Measurements from ENCODE around the gene PLCB1. TPM values are rescaled to one million over a fixed set of nuclear protein-coding genes. Genes with fewer than 3 reads are reported as not detected.
"Not testable (repeated sequence)": the region's sequence is repeated elsewhere in the genome, so short reads cannot be mapped to it uniquely, and the experiment has no call there.

Gene PLCB1
- polyA plus RNA-seq, 1 donor from 2014 or later, result 0.28 TPM

- Mint-ChIP-seq H3K4me1 (peaks cover 0 to 5% (median 0%) of the 10 kb centered on the region in 3 donors), H3K36me3 (peaks cover 2% of the 10 kb centered on the region), H3K27ac (no peak overlapping the region), H3K4me3 (no peak overlapping the region), H3K9me3 (peaks cover 0 to 2% (median 0%) of the 10 kb centered on the region in 3 donors), H3K27me3 (peaks cover 10% of the 10 kb centered on the region)
Observed at GRCh38 chr20:8366303-8366923, 234.3 kb downstream of the PLCB1 start.

GRCh38 chr20:8367689-8368088 is 235.6 kb downstream of the PLCB1 start:
- Mint-ChIP-seq H3K27ac (no peak overlapping the region), H3K4me3 (no peak overlapping the region), H3K9me3 (peaks cover 0 to 2% (median 0%) of the 10 kb centered on the region in 3 donors), H3K36me3 (peaks cover 2% of the 10 kb centered on the region), H3K4me1 (peaks cover 0 to 5% (median 0%) of the 10 kb centered on the region in 3 donors), H3K27me3 (peaks cover 10% of the 10 kb centered on the region)

GRCh38 chr20:8368670-8369069 is 236.6 kb downstream of the PLCB1 start:
- H3K9me3 Mint-ChIP-seq, result peaks cover 0 to 2% (median 0%) of the 10 kb centered on the region in 3 donors
- H3K4me1 Mint-ChIP-seq, result peaks cover 0 to 5% (median 0%) of the 10 kb centered on the region in 3 donors
- peaks cover 10% of the 10 kb centered on the region for H3K27me3 Mint-ChIP-seq
- no peak overlapping the region for H3K27ac Mint-ChIP-seq
- H3K4me3 Mint-ChIP-seq, result no peak overlapping the region
- peaks cover 2% of the 10 kb centered on the region for H3K36me3 Mint-ChIP-seq

- Mint-ChIP-seq H3K27me3 (peaks cover 10% of the 10 kb centered on the region), H3K36me3 (peaks cover 2% of the 10 kb centered on the region), H3K4me1 (peaks cover 0 to 5% (median 0%) of the 10 kb centered on the region in 3 donors), H3K9me3 (peaks cover 0 to 2% (median 0%) of the 10 kb centered on the region in 3 donors), H3K27ac (no peak overlapping the region), H3K4me3 (no peak overlapping the region)
Observed at GRCh38 chr20:8369311-8369710, 237.2 kb downstream of the PLCB1 start.

DNA sequence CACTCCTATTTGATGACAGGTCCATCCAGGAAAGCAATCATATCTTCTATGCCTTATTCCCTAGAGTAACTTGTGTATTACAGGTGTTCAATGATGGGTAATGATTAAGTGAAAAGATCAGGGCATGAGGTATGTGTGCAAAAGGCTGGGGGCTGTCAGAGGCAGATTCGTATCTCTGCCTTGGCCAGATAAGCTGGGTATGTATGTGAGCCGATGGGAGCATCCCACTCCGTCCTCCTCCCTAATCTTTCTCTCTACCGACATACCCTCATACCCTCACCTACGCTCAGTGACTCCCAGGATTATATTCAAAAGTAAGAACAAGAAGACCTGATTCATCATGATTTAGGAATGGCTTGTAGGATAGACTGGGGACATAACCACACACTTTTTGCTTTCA is 238.7 kb downstream of the PLCB1 start:
- peaks cover 2% of the 10 kb centered on the region for H3K36me3 Mint-ChIP-seq
- H3K27ac Mint-ChIP-seq, result no peak overlapping the region
- H3K9me3 Mint-ChIP-seq, result peaks cover 0 to 2% (median 0%) of the 10 kb centered on the region in 3 donors
- no peak overlapping the region for H3K4me3 Mint-ChIP-seq
- peaks cover 10% of the 10 kb centered on the region for H3K27me3 Mint-ChIP-seq
- peaks cover 0 to 5% (median 0%) of the 10 kb centered on the region in 3 donors for H3K4me1 Mint-ChIP-seq

DNA sequence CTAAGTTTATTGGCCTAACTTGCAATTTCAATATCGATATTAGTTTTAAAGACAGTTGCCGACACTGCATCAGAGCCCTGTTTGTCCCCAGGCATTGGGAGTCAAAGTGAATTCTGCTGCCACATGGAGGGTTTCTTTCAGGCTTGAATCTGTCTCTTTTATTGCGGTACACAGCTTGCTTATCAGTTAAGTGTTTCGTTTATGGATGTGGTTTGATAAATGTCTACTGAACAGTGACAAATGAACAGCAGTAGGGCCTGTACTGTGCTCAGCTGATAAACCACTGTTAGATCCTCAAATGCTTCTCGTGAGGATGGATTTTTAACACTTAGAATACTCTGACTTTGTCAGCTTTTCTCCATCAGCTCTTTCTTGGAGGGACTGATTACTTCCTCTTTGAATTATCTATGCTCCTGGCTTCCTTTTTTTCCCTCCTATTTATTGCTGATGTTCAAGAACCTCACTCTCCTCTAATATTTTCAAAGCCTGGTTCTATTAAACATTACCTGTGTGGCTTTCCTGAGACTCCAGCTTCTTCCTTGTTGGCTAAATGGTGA is 240.8 kb downstream of the PLCB1 start:
- Mint-ChIP-seq H3K27me3 (peaks cover 6% of the 10 kb centered on the region), H3K9me3 (peaks cover 0 to under 1% (median 0%) of the 10 kb centered on the region in 3 donors), H3K4me1 (peaks cover 0 to 5% (median 0%) of the 10 kb centered on the region in 3 donors), H3K4me3 (no peak overlapping the region), H3K27ac (no peak overlapping the region), H3K36me3 (peaks cover 2% of the 10 kb centered on the region)

DNA sequence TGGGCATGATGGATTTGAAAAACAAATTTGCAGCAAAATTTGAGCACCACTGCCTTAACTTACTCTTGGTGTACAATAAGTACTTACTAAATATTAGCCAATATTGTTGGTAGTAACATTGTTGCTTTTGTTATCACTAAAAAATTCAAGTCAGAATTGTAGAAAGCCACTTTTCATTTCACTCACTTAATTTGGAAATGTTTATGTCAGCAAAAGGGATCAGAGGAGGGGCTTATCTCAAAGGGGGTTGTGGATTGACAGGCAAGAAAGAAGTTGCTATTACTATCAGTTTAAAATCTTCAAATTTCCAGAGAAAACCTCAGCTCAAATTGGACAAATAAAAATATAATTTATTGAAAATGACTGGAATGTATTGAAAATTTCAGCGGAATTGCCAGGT is 241.5 kb downstream of the PLCB1 start:
- no peaks in the 10 kb centered on the region for H3K9me3 Mint-ChIP-seq
- peaks cover 5% of the 10 kb centered on the region for H3K27me3 Mint-ChIP-seq
- H3K4me3 Mint-ChIP-seq, result no peak overlapping the region
- no peak overlapping the region for H3K27ac Mint-ChIP-seq
- H3K36me3 Mint-ChIP-seq, result peaks cover 2% of the 10 kb centered on the region
- peaks cover 0 to 5% (median 0%) of the 10 kb centered on the region in 3 donors for H3K4me1 Mint-ChIP-seq

DNA sequence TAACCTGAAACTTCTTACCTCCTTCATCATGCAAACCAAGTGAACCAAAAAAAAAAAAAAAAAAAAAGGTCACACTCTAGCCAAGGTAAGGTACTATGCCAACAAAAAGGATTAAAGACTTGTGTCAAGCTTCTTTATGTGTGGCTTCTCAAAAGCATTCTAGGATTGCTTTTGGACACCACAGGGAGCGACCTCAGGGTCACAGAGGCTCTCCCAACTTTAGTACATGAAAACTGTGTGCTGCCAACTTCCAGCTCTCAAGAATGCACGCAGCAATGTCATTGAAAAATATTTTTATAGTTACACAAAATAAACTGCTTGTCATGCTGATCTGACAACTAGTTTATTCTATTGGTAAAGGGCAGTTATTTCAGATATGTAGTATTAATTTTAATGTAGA is 243.8 kb downstream of the PLCB1 start:
- Mint-ChIP-seq H3K36me3 (peaks cover under 1% of the 10 kb centered on the region), H3K9me3 (peaks cover 0 to 2% (median 0%) of the 10 kb centered on the region in 3 donors), H3K27me3 (no peaks in the 10 kb centered on the region), H3K4me3 (no peak overlapping the region), H3K4me1 (no peaks in the 10 kb centered on the region), H3K27ac (no peak overlapping the region)

- Mint-ChIP-seq H3K27me3 (no peaks in the 10 kb centered on the region), H3K27ac (no peak overlapping the region), H3K4me1 (no peaks in the 10 kb centered on the region), H3K9me3 (peaks cover 0 to 2% (median 0%) of the 10 kb centered on the region in 3 donors), H3K36me3 (no peaks in the 10 kb centered on the region), H3K4me3 (no peak overlapping the region)
Observed at GRCh38 chr20:8376940-8377339, 244.9 kb downstream of the PLCB1 start.

- H3K27me3 Mint-ChIP-seq, H3K27ac Mint-ChIP-seq, H3K4me3 Mint-ChIP-seq, H3K36me3 Mint-ChIP-seq, H3K4me1 Mint-ChIP-seq, H3K9me3 Mint-ChIP-seq: not testable (repeated sequence)
Observed at GRCh38 chr20:8379125-8379524, 247.1 kb downstream of the PLCB1 start.

- no peaks in the 10 kb centered on the region for H3K9me3 Mint-ChIP-seq
Observed at GRCh38 chr20:8385247-8385646, 253.2 kb downstream of the PLCB1 start.

DNA sequence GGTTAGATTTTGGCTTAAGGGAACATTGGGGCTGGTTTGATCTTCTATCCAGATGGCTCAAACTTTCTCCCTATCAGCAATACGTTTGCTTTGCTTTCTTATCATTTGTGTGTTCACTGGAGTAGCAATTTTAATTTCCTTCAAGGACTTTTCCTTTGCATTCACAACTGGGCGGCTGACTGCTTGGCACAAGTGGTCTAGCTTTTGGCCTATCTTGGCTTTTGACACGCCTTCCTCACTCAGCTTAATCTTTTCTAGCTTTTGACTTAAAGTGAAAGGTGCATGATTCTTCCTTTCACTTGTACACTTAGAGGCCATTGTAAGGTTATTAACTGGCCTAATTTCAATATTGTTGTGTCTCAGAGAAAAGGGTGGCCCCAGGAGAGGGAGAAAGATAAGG is 254.9 kb downstream of the PLCB1 start:
- peaks cover 7% of the 10 kb centered on the region for H3K27me3 Mint-ChIP-seq
- H3K36me3 Mint-ChIP-seq, result no peaks in the 10 kb centered on the region
- H3K27ac Mint-ChIP-seq, result no peak overlapping the region
- no peak overlapping the region for H3K4me3 Mint-ChIP-seq
- H3K4me1 Mint-ChIP-seq, result peaks cover 0 to 5% (median 0%) of the 10 kb centered on the region in 3 donors
- H3K9me3 Mint-ChIP-seq, result no peaks in the 10 kb centered on the region

More at GRCh38 chr20:8385247-8385646, 253.2 kb downstream of the PLCB1 start:
- Mint-ChIP-seq H3K27me3 (peaks cover 7% of the 10 kb centered on the region), H3K4me1 (peaks cover 0 to 5% (median 0%) of the 10 kb centered on the region in 3 donors), H3K27ac (no peak overlapping the region), H3K4me3 (no peak overlapping the region), H3K36me3 (no peaks in the 10 kb centered on the region)

GRCh38 chr20:8388141-8388540 is 256.1 kb downstream of the PLCB1 start:
- Mint-ChIP-seq H3K4me3 (no peak overlapping the region), H3K9me3 (no peaks in the 10 kb centered on the region), H3K27ac (no peak overlapping the region), H3K36me3 (no peaks in the 10 kb centered on the region), H3K27me3 (peaks cover 7% of the 10 kb centered on the region), H3K4me1 (peaks cover 0 to 5% (median 0%) of the 10 kb centered on the region in 3 donors)

DNA sequence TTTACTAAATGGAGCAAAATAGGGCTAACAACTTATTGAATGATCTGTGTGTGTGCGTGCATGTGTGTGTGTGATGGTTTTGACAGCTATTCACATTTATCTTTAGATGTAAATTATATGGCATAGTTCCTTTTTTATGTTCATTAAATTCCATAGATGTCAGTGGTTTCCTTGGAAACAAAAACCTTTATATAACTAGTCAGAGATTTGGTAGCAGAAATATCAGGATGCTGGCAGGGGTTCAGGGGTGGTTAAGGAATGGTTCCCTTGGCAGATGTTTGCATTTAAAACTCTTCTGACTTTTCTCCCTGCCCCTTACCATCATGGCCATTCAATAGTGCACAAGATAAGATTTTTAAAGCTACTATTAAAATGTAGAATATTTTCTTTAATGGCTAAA is 256.6 kb downstream of the PLCB1 start:
- H3K36me3 Mint-ChIP-seq, result no peaks in the 10 kb centered on the region
- H3K27me3 Mint-ChIP-seq, result peaks cover 5% of the 10 kb centered on the region
- no peaks in the 10 kb centered on the region for H3K9me3 Mint-ChIP-seq
- peaks cover 0 to 5% (median 0%) of the 10 kb centered on the region in 3 donors for H3K4me1 Mint-ChIP-seq
- H3K27ac Mint-ChIP-seq, result no peak overlapping the region
- H3K4me3 Mint-ChIP-seq, result no peak overlapping the region

DNA sequence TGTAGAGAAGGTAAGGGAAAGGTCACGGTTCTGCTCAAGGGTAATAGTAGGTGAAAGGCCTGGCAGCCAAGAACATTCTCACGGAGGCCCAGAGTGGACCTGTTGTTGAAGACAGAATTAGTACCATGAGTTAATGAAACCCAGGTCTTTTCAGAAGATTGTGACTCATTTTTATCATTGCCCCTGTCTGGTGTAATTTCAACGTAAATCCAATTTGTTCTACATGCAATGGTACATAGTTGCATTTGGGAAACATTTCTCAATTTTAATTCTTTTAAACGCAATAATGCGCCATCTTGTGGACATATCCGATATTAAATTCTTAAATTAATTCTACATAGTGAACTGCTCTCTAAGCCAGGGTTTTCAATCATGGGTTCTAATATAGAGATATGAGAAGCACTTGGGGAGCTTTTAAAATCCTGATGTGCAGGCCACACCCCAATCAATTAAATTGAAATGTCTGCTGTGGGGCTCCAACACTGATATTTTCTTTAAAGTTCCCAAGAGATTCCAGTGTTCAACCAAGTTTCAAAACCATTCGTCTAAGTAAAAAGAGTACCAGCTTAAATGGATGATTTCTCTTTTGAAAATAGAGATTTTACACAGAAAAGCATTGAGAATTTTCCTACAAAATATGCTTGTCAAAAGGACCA is 257.4 kb downstream of the PLCB1 start:
- H3K27ac Mint-ChIP-seq, result no peak overlapping the region

More for the DNA sequence above, 257.4 kb downstream of the PLCB1 start:
- Mint-ChIP-seq H3K4me3 (no peak overlapping the region), H3K27me3 (no peaks in the 10 kb centered on the region), H3K9me3 (no peaks in the 10 kb centered on the region), H3K4me1 (peaks cover 0 to 5% (median 0%) of the 10 kb centered on the region in 3 donors), H3K36me3 (no peaks in the 10 kb centered on the region)

Data from IgD-negative memory B cell (primary cell).